GM18858 (cell line): ENCODE data around the gene ATR.
"Not testable (repeated sequence)": the region's sequence is repeated elsewhere in the genome, so short reads cannot be mapped to it uniquely, and the experiment has no call there.

Experiments used
- ATAC-seq: cut with Tn5 transposase; IDR thresholded peaks from one replicate; pipeline ENCODE4 v1.9.1; 2021; ENCODE audit not compliant: unreplicated experiment

The ATR gene

GRCh38 chr3:142578329-142579223 lies at the start of gene ATR:
Gene ATR, minus strand, starts transcription at chr3:142578733. Its CDS starts 29 bp downstream, at chr3:142578704.
- peak; percentile 88 for ATAC-seq

GRCh38 chr3:142626971-142627370 lies 48.4 kb upstream of the ATR start:
- no peak for ATAC-seq

GRCh38 chr3:142625153-142625440 lies 46.6 kb upstream of the ATR start:
- ATAC-seq: no peak

- no peak for ATAC-seq
Observed at GRCh38 chr3:142624341-142625152, 46.0 kb upstream of the ATR start.

- no peak for ATAC-seq
Observed at GRCh38 chr3:142623194-142623593, 44.7 kb upstream of the ATR start.

GRCh38 chr3:142622405-142622804 lies 43.9 kb upstream of the ATR start:
- ATAC-seq: no peak

GRCh38 chr3:142618917-142619461 lies 40.5 kb upstream of the ATR start:
- no peak for ATAC-seq

GRCh38 chr3:142615171-142615570 lies 36.6 kb upstream of the ATR start:
- ATAC-seq: no peak

GRCh38 chr3:142614059-142614626 lies 35.6 kb upstream of the ATR start:
- ATAC-seq: no peak

GRCh38 chr3:142613491-142613890 lies 35.0 kb upstream of the ATR start:
- ATAC-seq: no peak

- no peak for ATAC-seq
Observed at GRCh38 chr3:142611206-142611605, 32.7 kb upstream of the ATR start.

- ATAC-seq: no peak
Observed at GRCh38 chr3:142609136-142609535, 30.6 kb upstream of the ATR start.

GRCh38 chr3:142608631-142609030 lies 30.1 kb upstream of the ATR start:
- ATAC-seq: no peak

- no peak for ATAC-seq
Observed at GRCh38 chr3:142604940-142605339, 26.4 kb upstream of the ATR start.

GRCh38 chr3:142603386-142603705 lies 24.8 kb upstream of the ATR start:
- not testable (repeated sequence) for ATAC-seq

- ATAC-seq: no peak
Observed at GRCh38 chr3:142602619-142603385, 24.3 kb upstream of the ATR start.

- no peak for ATAC-seq
Observed at GRCh38 chr3:142601713-142602112, 23.2 kb upstream of the ATR start.

GRCh38 chr3:142597906-142598305 lies 19.4 kb upstream of the ATR start:
- ATAC-seq: no peak

GRCh38 chr3:142596726-142597088 lies 18.2 kb upstream of the ATR start:
- no peak for ATAC-seq

GRCh38 chr3:142595951-142596725 lies 17.6 kb upstream of the ATR start, which contains the start of gene PLS1:
Gene PLS1, plus strand, starts transcription at chr3:142596393. Its CDS starts 67,845 bp downstream, at chr3:142664238.
- ATAC-seq: peak; percentile 83
